Endothelial cell of umbilical vein (primary cell): ENCODE data around the gene MAP4K2. TPM values are rescaled to one million over a fixed set of nuclear protein-coding genes. Genes with fewer than 3 reads are reported as not detected.

Experiments
- BruUV-seq: library from RNA; stranded (reverse); fragments of 400-500 nt; replicated peaks from 2 replicates; lab custom pipeline; 2021; lab: Mats Ljungman, UMichigan
- CTCF ChIA-PET: fragments of 300-600, 350-600 bp; sonication (Branson Sonifier 250); formaldehyde crosslinking; loops from one replicate; lab custom pipeline; 2021; ENCODE audit warnings: antibody characterized with exemption, inconsistent platforms; lab: Charles Lee
- POLR2A ChIA-PET: fragments of 300-600, 350-600 bp; sonication (Branson Sonifier 250); formaldehyde crosslinking; loops from one replicate; lab custom pipeline; 2021; ENCODE audit warnings: antibody characterized with exemption, inconsistent platforms; lab: Charles Lee
- DNase-seq: peaks from one replicate; pipeline ENCODE4 v3.0.0-alpha.2; 2011; ENCODE audit warnings: low read depth, low spot score
- FAIRE-seq: peaks from 2 replicates; lab custom pipeline; 2011; peaks lifted over from hg19 to GRCh38; lab: Jason Lieb, UNC
- H2AFZ ChIP-seq: 2 replicates; pipeline ENCODE4 v1.6.0; 2012; ENCODE audit warnings: low read depth, low read length, control low read depth, inconsistent platforms
- H3K27ac ChIP-seq: 2 replicates; pipeline ENCODE4 v1.5.1; 2011; ENCODE audit warnings: low read depth, mild to moderate bottlenecking, control low read depth, low read length, moderate library complexity; ENCODE audit not compliant: insufficient read depth
- H3K27me3 ChIP-seq, 2 experiments: 2 replicates each; pipeline versions ENCODE4 v1.6.0 to v1.6.1; 2011; ENCODE audit warnings: low read length in 2 of 2, mixed read lengths in 1 of 2; ENCODE audit not compliant: control insufficient read depth in 2 of 2, insufficient read depth in 2 of 2
- H3K36me3 ChIP-seq, 2 experiments: 2 replicates in 1 of 2; 3 replicates in 1 of 2; pipeline ENCODE4 v1.5.1; 2011; ENCODE audit warnings: low read length in 2 of 2, mild to moderate bottlenecking in 1 of 2, moderate library complexity in 1 of 2; ENCODE audit not compliant: control insufficient read depth in 2 of 2, insufficient read depth in 2 of 2; ENCODE audit errors: extremely low read depth in 1 of 2
- H3K4me1 ChIP-seq: 3 replicates; pipeline ENCODE4 v1.5.1; 2011; ENCODE audit warnings: mild to moderate bottlenecking, low read length; ENCODE audit not compliant: control insufficient read depth, insufficient read depth; ENCODE audit errors: extremely low read depth
- H3K4me2 ChIP-seq: 2 replicates; pipeline ENCODE4 v1.6.1; 2011; ENCODE audit warnings: low read length, control low read depth, mixed read lengths; ENCODE audit not compliant: insufficient read depth
- H3K4me3 ChIP-seq, 3 experiments: fragments of 200-600 bp in 1 of 3; sonication (generic), shearing (Covaris generic) in 1 of 3; replicated peaks in 1 of 3; 2 replicates each; pipeline ENCODE4 v1.5.1; 2011 to 2016; ENCODE audit warnings: control low read depth in 3 of 3, low read length in 3 of 3, mild to moderate bottlenecking in 2 of 3, inconsistent platforms in 1 of 3, low read depth in 1 of 3, moderate library complexity in 1 of 3; ENCODE audit not compliant: insufficient read depth in 1 of 3
- H3K79me2 ChIP-seq: 2 replicates; pipeline ENCODE4 v1.6.0; 2012; ENCODE audit warnings: low read length, inconsistent platforms; ENCODE audit not compliant: control insufficient read depth, insufficient read depth
- H3K9ac ChIP-seq: replicated peaks from 2 replicates; pipeline ENCODE3; 2011; ENCODE audit warnings: low read length, control low read depth; ENCODE audit not compliant: insufficient read depth; ENCODE audit errors: extremely low read depth
- H3K9me1 ChIP-seq: replicated peaks from 3 replicates; pipeline ENCODE4 v1.6.0; 2011; ENCODE audit warnings: mild to moderate bottlenecking, low read length; ENCODE audit not compliant: control insufficient read depth, insufficient read depth; ENCODE audit errors: extremely low read depth
- H3K9me3 ChIP-seq: replicated peaks from 2 replicates; pipeline ENCODE4 v1.5.1; 2012; ENCODE audit warnings: low read length, inconsistent platforms; ENCODE audit not compliant: control insufficient read depth, insufficient read depth
- H4K20me1 ChIP-seq: replicated peaks from 2 replicates; pipeline ENCODE3; 2011; ENCODE audit warnings: mild to moderate bottlenecking, low read length; ENCODE audit not compliant: control insufficient read depth, insufficient read depth; ENCODE audit errors: extremely low read depth
- CTCF ChIP-seq, 2 donors: IDR thresholded peaks; 1 replicate in 1 of 2; 2 replicates in 1 of 2; pipeline ENCODE4 v1.5.1; 2011; ENCODE audit warnings: low read length in 2 of 2, mild to moderate bottlenecking in 2 of 2, moderate library complexity in 2 of 2, control low read depth in 1 of 2, inconsistent platforms in 1 of 2, low read depth in 1 of 2; ENCODE audit not compliant: insufficient read depth in 1 of 2; ENCODE audit errors: extremely low read depth in 1 of 2
- EZH2 ChIP-seq: IDR thresholded peaks from 2 replicates; pipeline ENCODE4 v1.6.1; 2012; ENCODE audit warnings: borderline replicate concordance, low read depth, mild to moderate bottlenecking, moderate library complexity, low read length, inconsistent platforms; ENCODE audit not compliant: severe bottlenecking
- FOS ChIP-seq: IDR thresholded peaks from 2 replicates; pipeline ENCODE4 v1.6.1; 2011; ENCODE audit warnings: mild to moderate bottlenecking, low read length, moderate library complexity, borderline replicate concordance; ENCODE audit not compliant: insufficient read depth
- GATA2 ChIP-seq: IDR thresholded peaks from 2 replicates; pipeline ENCODE4 v1.7.0; 2011; ENCODE audit warnings: low read depth, mild to moderate bottlenecking, moderate library complexity, mixed read lengths, low read length; ENCODE audit not compliant: insufficient read length, insufficient read depth
- JUN ChIP-seq: IDR thresholded peaks from 2 replicates; pipeline ENCODE4 v1.6.1; 2011; ENCODE audit warnings: borderline replicate concordance, low read depth; ENCODE audit not compliant: insufficient read length, insufficient read depth
- MAX ChIP-seq: IDR thresholded peaks from 2 replicates; pipeline ENCODE4 v1.6.1; 2011; ENCODE audit not compliant: insufficient read depth, insufficient read length
- MYC ChIP-seq: IDR thresholded peaks from one replicate; pipeline ENCODE4 v1.6.1; 2011; ENCODE audit warnings: mild to moderate bottlenecking, low read depth, low read length
- POLR2A ChIP-seq: IDR thresholded peaks from 2 replicates; pipeline ENCODE4 v1.6.1; 2012; ENCODE audit warnings: low read depth, mild to moderate bottlenecking, control low read depth, low read length
- POLR2AphosphoS5 ChIP-seq: IDR thresholded peaks from 2 replicates; pipeline ENCODE4 v1.6.1; 2012; ENCODE audit warnings: low read depth, mild to moderate bottlenecking, control low read depth, low read length, moderate library complexity; ENCODE audit not compliant: insufficient read depth
- dilution Hi-C: fragments of 300-500 bp; cut with MboI; formaldehyde crosslinking; loops from one replicate; pipeline ENCODE4 v1.15.0; 2019; ENCODE audit warnings: low sequenced_read_pairs; ENCODE audit not compliant: extremely low pct_ligation_motif_present
- intact Hi-C: fragments of 100-400 bp; cut with micrococcal nuclease; formaldehyde crosslinking; loops from one replicate; pipeline ENCODE4 v1.10.0; 2022
- polyA plus RNA-seq, 4 experiments: library from polyadenylated mRNA; depleted of rRNA in 3 of 4; stranded (reverse) in 3 of 4; unstranded in 1 of 4; fragments of >200 nt; gene quantifications; 2 replicates each; pipeline versions ENCODE4 v1.2.1 to v1.2.3, GENCODE V29; 2011 to 2012; ENCODE audit warnings: missing spikeins in 1 of 4
- total RNA-seq: library from RNA; stranded (reverse); gene quantifications from 2 replicates; pipeline ENCODE4 v1.2.3, GENCODE V29; 2021

MAP4K2 gene
- total and polyA plus RNA-seq, 2 donors (not counting 3 experiments of a cell fraction or from before 2014, with no cell fraction given) = 43.3 to 44.0 TPM

- no peaks in the 10 kb centered on the region for H3K4me1 ChIP-seq
- H4K20me1 ChIP-seq = no peaks in the 10 kb centered on the region
- dilution Hi-C loops = no loop called here
- H3K27ac ChIP-seq = no peak overlapping the region
- POLR2A ChIA-PET = no interaction called here
- no peaks in the 10 kb centered on the region for H3K27me3 ChIP-seq
- intact Hi-C loops = no loop called here
- no peaks in the 10 kb centered on the region for H3K9me3 ChIP-seq
- no peaks in the 10 kb centered on the region for H3K79me2 ChIP-seq
- H3K36me3 ChIP-seq = peaks cover 3 to 26% of the 10 kb centered on the region in 2 experiments
- CTCF ChIA-PET = interaction anchor here (1.4 kb wide), 1 partner anchor 11 kb away, joined by 3 read pairs; the partner anchor contains the start of gene MAP4K2
- BruUV-seq = no TSS peak
- no peak for TF ChIP-seq FOS
- TF ChIP-seq EZH2 = no peak
- TF ChIP-seq CTCF (IDR thresholded peaks at IDR 0.05; ENCODE audit: extremely low read depth in 1 of 2, insufficient read depth in 1 of 2, low read depth in 1 of 2, low read length in 2 of 2) = no peak
- no peak for TF ChIP-seq MAX
- TF ChIP-seq MYC = no peak
- no peak for TF ChIP-seq JUN
- TF ChIP-seq GATA2 = no peak
- no peak for TF ChIP-seq POLR2A
- TF ChIP-seq POLR2AphosphoS5 = no peak
- H3K4me2 ChIP-seq = no peak overlapping the region
- no peak overlapping the region for H3K4me3 ChIP-seq
- FAIRE-seq (no peak), DNase-seq (no peak)
- H2AFZ ChIP-seq = no peak overlapping the region
- no peak overlapping the region for H3K9ac ChIP-seq
- H3K9me1 ChIP-seq = no peaks in the 10 kb centered on the region
Measured at GRCh38 chr11:64792482-64792881, 10.5 kb downstream of the MAP4K2 start.
